Activated CD4-positive, alpha-beta memory T cell treated with anti-CD3 and anti-CD28 coated beads, Interleukin-2, amount 10 ng/mL, durations not matched to agents 7 days and 5 days (primary cell): ENCODE data around the gene CLDN14. TPM values are rescaled to one million over a fixed set of nuclear protein-coding genes. Genes with fewer than 3 reads are reported as not detected.

Experiments used
- CTCF ChIA-PET: fragments of 350-600 bp; sonication (Branson Sonifier 250); formaldehyde crosslinking; loops from one replicate; lab custom pipeline; 2021; ENCODE audit warnings: antibody characterized with exemption, inconsistent platforms; lab: Charles Lee
- POLR2A ChIA-PET: fragments of 350-600 bp; sonication (Branson Sonifier 250); formaldehyde crosslinking; loops from one replicate; lab custom pipeline; 2021; ENCODE audit warnings: antibody characterized with exemption; lab: Charles Lee
- DNase-seq: peaks from one replicate; pipeline ENCODE4 v3.0.0-alpha.2; 2020
- H3K27ac Mint-ChIP-seq: one replicate; pipeline ENCODE4 v1.8.0; 2021; ENCODE audit warnings: mild to moderate bottlenecking, mixed read lengths
- H3K27me3 Mint-ChIP-seq: one replicate; pipeline ENCODE4 v1.8.0; 2021; ENCODE audit warnings: mixed read lengths
- H3K36me3 Mint-ChIP-seq: one replicate; pipeline ENCODE4 v1.8.0; 2021; ENCODE audit warnings: low read depth, mixed read lengths
- H3K4me1 Mint-ChIP-seq: one replicate; pipeline ENCODE4 v1.8.0; 2021; ENCODE audit warnings: mixed read lengths
- H3K4me3 Mint-ChIP-seq: one replicate; pipeline ENCODE4 v1.8.0; 2021; ENCODE audit warnings: mild to moderate bottlenecking, mixed read lengths
- H3K9me3 Mint-ChIP-seq: one replicate; pipeline ENCODE4 v1.8.0; 2021; ENCODE audit warnings: mixed read lengths
- total RNA-seq, 2 experiments: library from RNA; stranded (reverse); gene quantifications; one replicate each; pipeline ENCODE4 v1.2.3, GENCODE V29; 2021

CLDN14 gene
- total RNA-seq, 2 experiments from 2014 or later: not detected

DNA sequence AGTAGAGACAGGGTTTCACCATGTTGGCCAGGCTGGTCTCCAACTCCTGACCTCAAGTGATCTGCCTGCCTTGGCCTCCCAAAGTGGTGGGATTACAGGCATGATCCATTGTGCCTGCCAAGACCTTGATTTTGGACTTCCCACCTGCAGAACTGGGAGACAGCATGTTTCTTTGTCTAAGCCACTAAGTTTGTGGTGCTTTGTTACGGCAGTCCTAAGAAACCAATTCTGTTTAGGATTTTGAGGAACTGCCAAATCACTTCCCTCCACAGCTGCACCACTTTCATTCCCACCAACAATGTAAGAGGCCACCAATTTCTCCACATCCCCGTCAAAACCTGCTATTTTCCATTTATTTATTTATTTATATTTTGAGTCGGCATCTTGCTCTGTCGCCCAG is 48.7 kb downstream of the CLDN14 start:
- Mint-ChIP-seq H3K36me3 (no peaks in the 10 kb centered on the region), H3K4me3 (no peak overlapping the region), H3K9me3 (no peaks in the 10 kb centered on the region), H3K27ac (no peak overlapping the region), H3K27me3 (no peaks in the 10 kb centered on the region), H3K4me1 (peaks cover 28% of the 10 kb centered on the region)
- ChIA-PET POLR2A (interaction anchor here (1.2 kb wide), 1 partner anchor 46 kb away, joined by 3 read pairs; the partner anchor contains the start of gene CHAF1B), CTCF (no interaction called here)
- no peak for DNase-seq

DNA sequence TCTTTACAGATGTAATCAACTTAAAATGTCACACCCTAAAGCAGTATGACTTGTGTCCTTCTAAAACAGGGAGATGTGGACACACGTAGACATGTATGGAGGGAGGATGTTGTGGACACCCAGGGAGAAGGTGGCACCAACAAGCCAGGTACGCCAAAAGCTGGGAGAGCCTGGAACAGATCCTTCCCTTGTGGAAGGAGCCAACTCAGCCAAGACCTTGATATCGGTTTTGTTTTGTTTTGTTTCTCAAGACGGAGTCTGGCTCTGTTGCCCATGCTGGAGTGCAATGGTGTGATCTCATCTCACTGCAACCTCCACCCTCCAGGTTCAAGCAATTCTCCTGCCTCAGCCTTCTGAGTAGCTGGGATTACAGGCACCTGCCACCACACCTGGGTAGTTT is 49.1 kb downstream of the CLDN14 start:
- CTCF ChIA-PET: interaction anchor here (1.2 to 2.0 kb wide), 3 partner anchors 9 to 46 kb away, joined by 4 to 7 read pairs (median 6); partner anchors contain the start of gene CHAF1B
- Mint-ChIP-seq H3K36me3 (no peaks in the 10 kb centered on the region), H3K4me3 (peak overlapping the region; percentile 66), H3K9me3 (no peaks in the 10 kb centered on the region), H3K27me3 (no peaks in the 10 kb centered on the region), H3K4me1 (peaks cover 28% of the 10 kb centered on the region), H3K27ac (no peak overlapping the region)
- DNase-seq: no peak
- POLR2A ChIA-PET: interaction anchor here (1.2 to 1.5 kb wide), 2 partner anchors 45 to 1133 kb away, joined by 3 read pairs; partner anchors contain the start of gene CHAF1B

DNA sequence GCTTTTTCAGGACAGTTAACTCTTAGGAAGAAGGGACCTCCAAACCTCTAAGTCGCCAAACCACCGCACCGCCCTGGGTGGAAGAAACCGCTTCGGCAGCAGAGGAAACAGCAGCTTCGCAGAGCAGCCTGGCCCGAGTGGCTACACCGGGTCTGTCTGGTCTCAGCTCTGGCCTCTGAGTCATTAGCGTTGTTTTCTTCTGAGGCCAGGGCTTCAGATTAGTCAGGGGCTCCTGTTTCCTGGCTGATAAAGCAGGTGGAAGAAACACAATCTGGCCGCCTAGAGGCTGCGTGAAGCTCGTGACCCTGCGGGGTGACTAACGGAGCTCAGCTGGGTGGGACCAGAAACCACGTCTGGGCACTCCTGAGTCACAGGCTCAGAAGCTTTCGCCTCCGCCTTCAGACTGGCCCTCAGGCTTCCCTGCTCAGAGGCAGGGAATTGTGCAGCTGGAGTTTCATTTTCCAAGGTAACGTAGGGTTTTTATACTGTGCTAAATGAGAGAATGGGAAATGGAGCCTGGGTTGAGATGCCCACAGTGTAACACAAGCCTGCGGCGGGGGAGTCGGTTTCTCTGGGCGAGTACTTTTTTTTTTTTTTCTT is 49.9 kb downstream of the CLDN14 start:
- Mint-ChIP-seq H3K27ac (peak overlapping the region; percentile 82), H3K9me3 (no peaks in the 10 kb centered on the region), H3K36me3 (no peaks in the 10 kb centered on the region), H3K4me3 (peak overlapping the region; percentile 66), H3K27me3 (no peaks in the 10 kb centered on the region), H3K4me1 (peaks cover 28% of the 10 kb centered on the region)
- ChIA-PET POLR2A (interaction anchor here (0.8 to 1.9 kb wide), 7 partner anchors 10 to 1134 kb away, joined by 3 to 7 read pairs (median 4); partner anchors contain the start of genes CHAF1B and MORC3), CTCF (interaction anchor here (0.6 to 2.0 kb wide), 10 partner anchors 8 to 476 kb away, joined by 3 to 7 read pairs (median 3); partner anchors contain the start of gene CHAF1B)
- DNase-seq: peak; percentile 85

DNA sequence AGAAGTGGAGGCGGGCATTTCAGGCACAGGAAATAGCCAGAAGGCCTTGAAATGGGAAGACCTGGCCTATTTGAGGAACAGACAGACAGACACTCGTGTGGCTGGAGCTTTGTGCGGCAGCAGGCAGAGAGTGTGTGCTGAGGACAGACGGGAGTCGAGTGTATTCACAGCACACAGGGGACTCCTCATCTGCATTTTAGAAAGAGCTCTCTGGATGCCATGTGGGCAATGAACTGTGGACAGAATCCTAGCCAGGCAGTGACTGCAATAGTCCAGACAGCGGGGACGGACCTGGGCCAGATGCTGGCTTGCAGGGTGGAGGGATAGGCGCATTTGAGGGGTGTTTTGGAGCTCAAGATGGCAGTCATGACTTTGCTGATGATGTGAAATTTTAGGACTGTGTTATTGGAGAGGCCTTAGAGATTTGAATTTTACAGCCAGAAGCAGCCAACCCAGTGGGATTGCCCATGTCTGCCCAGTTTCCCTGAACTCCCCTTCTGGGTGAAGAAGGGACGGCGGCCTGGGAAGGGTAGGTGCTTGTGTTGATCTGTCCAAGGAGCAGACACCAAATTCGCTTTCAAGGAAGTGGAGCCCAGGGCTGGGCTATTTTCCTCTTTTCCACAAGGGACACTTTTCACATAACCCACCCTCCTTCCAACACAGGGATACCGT is 51.0 kb downstream of the CLDN14 start:
- H3K9me3 Mint-ChIP-seq: no peaks in the 10 kb centered on the region
- H3K4me1 Mint-ChIP-seq: peaks cover 33% of the 10 kb centered on the region
- no peak overlapping the region for H3K4me3 Mint-ChIP-seq
- CTCF ChIA-PET: interaction anchor here (1.0 to 2.0 kb wide), 5 partner anchors 9 to 293 kb away, joined by 3 to 7 read pairs (median 5); partner anchors contain the start of gene CHAF1B
- no peaks in the 10 kb centered on the region for H3K27me3 Mint-ChIP-seq
- H3K36me3 Mint-ChIP-seq: no peaks in the 10 kb centered on the region
- H3K27ac Mint-ChIP-seq: no peak overlapping the region
- POLR2A ChIA-PET: interaction anchor here (1.2 to 1.9 kb wide), 5 partner anchors 9 to 1135 kb away, joined by 3 to 7 read pairs (median 4); partner anchors contain the start of gene MORC3
- no peak for DNase-seq

DNA sequence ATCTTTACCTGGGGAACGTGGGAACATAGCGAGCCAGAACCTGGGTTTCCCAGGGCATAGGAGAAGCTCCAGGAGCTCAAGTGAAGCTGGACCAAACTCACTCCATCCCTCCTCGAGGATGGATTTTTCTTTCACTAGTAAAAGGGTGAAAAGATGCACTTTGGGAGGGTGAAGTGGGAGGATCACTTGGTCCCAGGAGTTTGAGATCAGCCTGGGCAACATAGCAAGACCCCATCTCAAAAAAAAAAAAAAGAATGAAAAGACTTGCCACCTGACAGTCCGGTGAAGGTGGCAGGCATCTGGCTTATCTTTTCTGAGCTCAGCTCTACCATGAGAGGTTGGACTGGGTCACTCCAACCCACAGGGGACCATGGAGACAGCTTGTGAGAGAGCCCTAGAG is 52.4 kb downstream of the CLDN14 start:
- Mint-ChIP-seq H3K27ac (no peak overlapping the region), H3K4me1 (peaks cover 43% of the 10 kb centered on the region), H3K9me3 (no peaks in the 10 kb centered on the region), H3K4me3 (no peak overlapping the region), H3K36me3 (peaks cover 9% of the 10 kb centered on the region), H3K27me3 (no peaks in the 10 kb centered on the region)
- ChIA-PET CTCF (interaction anchor here (0.7 kb wide), 1 partner anchor 36 kb away, joined by 3 read pairs; no protein-coding TSS in a partner anchor), POLR2A (no interaction called here)
- no peak for DNase-seq

DNA sequence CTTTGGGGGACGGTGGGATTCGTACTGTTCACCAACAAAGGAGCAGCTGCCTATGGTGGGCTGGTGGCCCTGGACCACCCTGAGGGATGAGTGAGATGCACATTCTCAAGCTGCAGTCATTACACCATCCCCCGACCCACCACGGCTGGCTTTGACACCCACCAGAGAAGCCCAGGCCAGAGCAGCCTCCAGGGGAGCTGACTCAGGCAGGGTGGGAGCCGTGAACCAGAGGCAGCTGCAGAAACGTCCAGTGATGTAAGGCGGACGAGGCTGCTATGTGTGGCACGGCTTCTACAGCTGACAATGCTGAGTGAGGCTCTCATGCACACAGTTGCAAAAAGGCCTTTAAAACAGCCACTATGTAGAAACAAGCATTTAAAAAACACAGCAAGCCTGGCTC is 54.6 kb downstream of the CLDN14 start:
- CTCF ChIA-PET: no interaction called here
- Mint-ChIP-seq H3K4me1 (peaks cover 35% of the 10 kb centered on the region), H3K9me3 (no peaks in the 10 kb centered on the region), H3K27ac (no peak overlapping the region), H3K4me3 (no peak overlapping the region), H3K27me3 (no peaks in the 10 kb centered on the region), H3K36me3 (peaks cover 13% of the 10 kb centered on the region)
- no peak for DNase-seq
- POLR2A ChIA-PET: no interaction called here

DNA sequence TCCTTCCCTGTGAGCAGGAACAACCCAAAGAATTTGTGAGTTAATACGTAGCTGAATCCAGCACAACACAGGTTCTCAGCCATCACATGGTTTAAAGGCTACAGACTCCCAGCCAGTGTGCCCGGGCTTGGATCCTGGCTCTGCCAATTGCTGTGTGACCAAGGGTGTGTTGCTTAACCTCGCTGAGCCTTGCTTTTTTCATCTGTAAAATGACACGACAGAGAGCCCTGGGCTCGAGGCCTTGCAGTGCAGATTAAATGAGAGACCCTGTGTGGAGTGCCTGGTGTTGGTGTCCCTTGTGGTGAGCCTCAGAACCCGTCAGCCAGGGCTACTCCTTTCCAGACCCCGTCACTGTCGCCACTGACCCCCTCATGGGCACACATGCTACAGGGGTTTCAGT is 55.3 kb downstream of the CLDN14 start:
- H3K27me3 Mint-ChIP-seq: no peaks in the 10 kb centered on the region
- peaks cover 13% of the 10 kb centered on the region for H3K36me3 Mint-ChIP-seq
- POLR2A ChIA-PET: no interaction called here
- H3K4me1 Mint-ChIP-seq: peaks cover 28% of the 10 kb centered on the region
- H3K27ac Mint-ChIP-seq: no peak overlapping the region
- CTCF ChIA-PET: interaction anchor here (1.2 kb wide), 1 partner anchor 15 kb away, joined by 4 read pairs; no protein-coding TSS in a partner anchor
- no peaks in the 10 kb centered on the region for H3K9me3 Mint-ChIP-seq
- DNase-seq: no peak
- no peak overlapping the region for H3K4me3 Mint-ChIP-seq

DNA sequence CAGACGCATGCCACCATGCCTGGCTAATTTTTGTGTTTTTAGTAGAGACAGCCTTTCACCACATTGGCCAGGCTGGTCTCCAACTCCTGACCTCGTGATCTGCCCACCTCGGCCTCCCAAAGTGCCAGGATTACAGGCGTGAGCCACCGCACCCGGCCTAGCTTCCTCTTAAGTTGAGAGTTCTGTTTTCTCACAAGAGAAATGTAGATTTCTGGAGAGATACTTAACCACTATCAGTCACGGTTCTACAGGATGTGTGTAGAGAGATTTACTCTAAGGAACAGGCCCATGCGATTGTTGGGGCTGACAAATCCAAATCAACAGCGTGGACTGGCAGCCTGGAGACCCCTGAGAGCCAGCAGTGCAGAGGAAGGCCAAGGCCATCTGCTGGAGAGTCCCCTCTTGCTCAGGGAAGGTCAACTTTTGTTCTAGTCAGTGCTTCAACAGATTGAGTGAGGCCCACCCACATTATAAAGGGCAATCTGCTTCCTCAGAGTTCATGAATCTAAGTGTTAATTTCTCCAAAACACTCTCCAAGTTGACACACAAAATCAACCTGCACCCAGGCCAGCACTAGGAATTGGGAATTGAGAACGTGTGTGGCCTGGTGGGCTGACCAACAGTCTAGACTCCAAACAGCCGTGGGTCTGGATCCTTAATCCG is 56.0 kb downstream of the CLDN14 start:
- Mint-ChIP-seq H3K4me3 (no peak overlapping the region), H3K27me3 (no peaks in the 10 kb centered on the region), H3K27ac (peak overlapping the region; percentile 54), H3K36me3 (peaks cover 13% of the 10 kb centered on the region), H3K4me1 (peaks cover 21% of the 10 kb centered on the region), H3K9me3 (no peaks in the 10 kb centered on the region)
- ChIA-PET POLR2A (no interaction called here), CTCF (interaction anchor here (1.0 to 1.2 kb wide), 3 partner anchors 14 to 288 kb away, joined by 4 read pairs; no protein-coding TSS in a partner anchor)
- no peak for DNase-seq

DNA sequence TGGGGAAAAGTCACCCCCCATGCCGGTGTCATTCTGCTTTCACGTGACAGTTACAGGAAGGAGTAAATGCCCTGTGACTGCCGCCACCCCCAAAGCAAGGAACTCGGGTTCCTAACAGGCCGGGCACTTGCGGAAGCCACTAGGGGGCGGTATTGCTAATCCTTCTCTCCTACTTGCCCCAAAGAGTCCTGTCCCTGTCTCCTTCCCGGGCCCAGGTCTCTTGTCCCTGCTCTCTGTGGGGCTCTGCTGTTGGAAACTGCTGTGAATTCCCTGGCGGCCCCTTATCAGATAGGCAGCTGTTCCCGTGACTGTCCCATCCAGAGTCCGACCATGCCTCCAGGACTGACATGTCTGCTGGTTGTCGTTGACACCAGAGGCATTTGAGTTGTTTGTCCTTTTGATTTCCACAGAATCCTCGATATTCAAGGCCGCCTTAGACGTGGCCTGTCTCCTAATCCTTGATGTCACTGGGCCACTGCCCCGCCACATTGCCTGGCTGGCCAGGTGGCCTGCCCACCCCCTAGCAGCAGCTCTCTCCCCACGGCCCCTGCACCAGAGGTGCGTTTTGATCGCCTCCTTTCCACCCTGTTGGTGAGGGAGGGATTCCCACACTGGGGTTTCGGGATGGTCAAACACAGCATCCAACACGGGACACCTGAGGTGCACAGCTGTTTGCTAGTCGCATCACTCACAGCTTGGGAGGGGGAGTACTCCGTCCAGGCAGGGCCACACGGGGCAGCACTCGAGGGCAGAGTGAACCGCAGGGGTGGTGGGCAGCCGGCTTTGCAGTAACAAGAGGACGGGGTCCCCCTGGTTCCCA is 57.4 kb downstream of the CLDN14 start:
- no peak overlapping the region for H3K27ac Mint-ChIP-seq
- POLR2A ChIA-PET: no interaction called here

DNA sequence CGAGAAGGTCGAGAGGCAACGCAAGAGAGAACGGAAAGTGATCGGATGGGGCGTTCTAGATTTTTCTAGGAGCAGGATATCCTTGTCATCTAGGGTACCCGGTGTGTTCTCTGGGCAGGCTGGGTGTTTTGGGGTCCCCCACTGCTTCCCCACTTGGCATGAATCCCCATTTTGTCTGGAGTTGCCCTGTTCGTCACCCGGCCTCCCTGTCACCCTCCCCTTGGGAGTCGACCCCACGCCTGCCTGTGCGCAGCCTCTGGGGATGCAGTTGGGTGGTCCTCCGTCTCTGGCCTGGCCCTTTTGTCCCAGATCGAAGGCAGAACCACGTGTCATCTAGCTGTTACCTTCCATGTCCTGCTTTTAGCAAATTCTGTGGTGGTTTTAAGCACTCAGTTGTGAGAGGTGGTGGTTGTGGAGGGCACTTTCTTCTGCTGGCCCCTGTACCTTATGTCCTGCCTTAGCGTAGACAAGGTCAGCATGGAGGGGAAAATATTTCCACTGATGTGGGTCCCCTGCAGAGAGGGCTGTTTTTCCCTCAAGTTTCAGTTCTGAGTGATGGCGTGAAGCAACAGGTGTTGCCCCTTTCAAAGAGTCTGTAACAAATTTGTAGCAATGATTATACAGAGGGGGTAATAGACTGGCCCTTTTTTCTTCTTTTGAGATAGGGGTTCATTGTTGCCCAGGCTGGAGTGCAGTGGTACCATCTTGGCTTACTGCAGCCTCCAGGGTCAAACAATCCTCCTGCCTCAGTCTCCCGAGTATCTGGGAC is 59.2 kb downstream of the CLDN14 start:
- H3K4me3 Mint-ChIP-seq: no peak overlapping the region
- no peaks in the 10 kb centered on the region for H3K9me3 Mint-ChIP-seq
- H3K27me3 Mint-ChIP-seq: no peaks in the 10 kb centered on the region
- H3K27ac Mint-ChIP-seq: no peak overlapping the region
- POLR2A ChIA-PET: no interaction called here
- CTCF ChIA-PET: interaction anchor here (1.5 kb wide), 1 partner anchor 9 kb away, joined by 4 read pairs; no protein-coding TSS in a partner anchor
- peaks cover 16% of the 10 kb centered on the region for H3K4me1 Mint-ChIP-seq
- peaks cover 26% of the 10 kb centered on the region for H3K36me3 Mint-ChIP-seq
- DNase-seq: no peak

More for the DNA sequence above, 57.4 kb downstream of the CLDN14 start:
- H3K4me3 Mint-ChIP-seq: no peak overlapping the region
- peak; percentile 46 for DNase-seq
- CTCF ChIA-PET: interaction anchor here (0.9 to 1.2 kb wide), 3 partner anchors 8 to 162 kb away, joined by 3 to 4 read pairs (median 3); no protein-coding TSS in a partner anchor
- peaks cover 16% of the 10 kb centered on the region for H3K4me1 Mint-ChIP-seq
- no peaks in the 10 kb centered on the region for H3K27me3 Mint-ChIP-seq
- H3K36me3 Mint-ChIP-seq: peaks cover 15% of the 10 kb centered on the region
- H3K9me3 Mint-ChIP-seq: no peaks in the 10 kb centered on the region

DNA sequence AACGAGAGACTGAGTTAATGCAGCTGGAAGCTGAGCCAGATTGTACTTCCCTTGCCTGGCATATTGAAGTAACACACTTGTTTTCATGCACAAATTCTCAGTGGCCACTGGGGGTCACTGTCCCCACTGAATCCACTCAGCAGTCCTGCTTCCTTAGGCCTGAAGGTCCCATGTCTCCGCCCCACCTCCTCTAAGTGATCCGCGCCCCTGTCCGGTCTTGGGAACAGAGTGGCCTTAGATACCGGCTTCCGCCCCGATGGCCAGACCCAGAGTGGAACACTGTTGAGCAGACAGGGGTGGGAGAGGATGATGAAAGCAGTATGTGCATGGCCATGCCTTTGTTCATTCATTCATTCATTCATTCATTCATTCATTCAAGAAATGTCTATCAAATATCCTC is 59.9 kb downstream of the CLDN14 start:
- H3K27ac Mint-ChIP-seq: no peak overlapping the region
- no peaks in the 10 kb centered on the region for H3K9me3 Mint-ChIP-seq
- POLR2A ChIA-PET: interaction anchor here (1.0 kb wide), 1 partner anchor 10 kb away, joined by 4 read pairs; no protein-coding TSS in a partner anchor
- peak; percentile 51 for DNase-seq
- CTCF ChIA-PET: interaction anchor here (0.7 to 1.5 kb wide), 3 partner anchors 9 to 18 kb away, joined by 3 to 4 read pairs (median 3); no protein-coding TSS in a partner anchor
- H3K27me3 Mint-ChIP-seq: no peaks in the 10 kb centered on the region
- H3K4me3 Mint-ChIP-seq: no peak overlapping the region
- H3K36me3 Mint-ChIP-seq: peaks cover 33% of the 10 kb centered on the region
- peaks cover 16% of the 10 kb centered on the region for H3K4me1 Mint-ChIP-seq
